MCF 10A (cell line): ENCODE data around the gene FBXL20. TPM values are rescaled to one million over a fixed set of nuclear protein-coding genes. Genes with fewer than 3 reads are reported as not detected.

ENCODE experiments used
- BruUV-seq: library from RNA; stranded (reverse); fragments of 400-500 nt; replicated peaks from 2 replicates; lab custom pipeline; 2021; lab: Mats Ljungman, UMichigan
- CTCF ChIA-PET: fragments of 300-600 bp; sonication (Branson Sonifier 250); formaldehyde crosslinking; extraction: SDS; loops from one replicate; lab custom pipeline; 2021; ENCODE audit warnings: antibody characterized with exemption, inconsistent platforms; lab: Yijun Ruan, JAX
- POLR2A ChIA-PET: fragments of 300-600, 350-650 bp; sonication (Branson Sonifier 250); formaldehyde crosslinking; extraction: SDS; loops from one replicate; lab custom pipeline; 2020; ENCODE audit warnings: antibody characterized with exemption, inconsistent platforms; lab: Yijun Ruan, JAX
- DNase-seq: peaks from one replicate; pipeline ENCODE4 v3.0.0-alpha.2; 2018; ENCODE audit not compliant: unreplicated experiment
- H3K27ac Mint-ChIP-seq: one replicate; pipeline ENCODE4 v1.8.0; 2022; ENCODE audit warnings: mild to moderate bottlenecking, low read depth, mixed read lengths; ENCODE audit not compliant: unreplicated experiment
- H3K27me3 Mint-ChIP-seq: one replicate; pipeline ENCODE4 v1.8.0; 2022; ENCODE audit warnings: mixed read lengths; ENCODE audit not compliant: insufficient read depth, unreplicated experiment
- H3K36me3 Mint-ChIP-seq: one replicate; pipeline ENCODE4 v1.8.0; 2022; ENCODE audit warnings: mild to moderate bottlenecking, moderate library complexity, mixed read lengths; ENCODE audit not compliant: insufficient read depth, unreplicated experiment
- H3K4me1 Mint-ChIP-seq: one replicate; pipeline ENCODE4 v1.8.0; 2022; ENCODE audit warnings: mixed read lengths; ENCODE audit not compliant: insufficient read depth, unreplicated experiment
- H3K4me3 Mint-ChIP-seq: one replicate; pipeline ENCODE4 v1.8.0; 2022; ENCODE audit warnings: mild to moderate bottlenecking, moderate library complexity, mixed read lengths; ENCODE audit not compliant: unreplicated experiment
- H3K9me3 Mint-ChIP-seq: one replicate; pipeline ENCODE4 v1.8.0; 2022; ENCODE audit warnings: mixed read lengths; ENCODE audit not compliant: unreplicated experiment
- intact Hi-C: fragments of 100-400 bp; cut with micrococcal nuclease; formaldehyde crosslinking; loops from 2 replicates; pipeline ENCODE4 v1.14.1; 2022
- total RNA-seq: library from RNA; stranded (reverse); gene quantifications from 2 replicates; pipeline ENCODE4 v1.2.3, GENCODE V29; 2022
- TF ChIP-seq, protein P1 (sequence below): fragments of 200-600 bp; IDR thresholded peaks from one replicate; pipeline ENCODE4 v1.8.0; 2022; ENCODE audit warnings: antibody characterized with exemption, mild to moderate bottlenecking; ENCODE audit not compliant: unreplicated experiment

The FBXL20 gene
- total RNA-seq, 1 experiment from 2014 or later = 13.4 TPM

DNA sequence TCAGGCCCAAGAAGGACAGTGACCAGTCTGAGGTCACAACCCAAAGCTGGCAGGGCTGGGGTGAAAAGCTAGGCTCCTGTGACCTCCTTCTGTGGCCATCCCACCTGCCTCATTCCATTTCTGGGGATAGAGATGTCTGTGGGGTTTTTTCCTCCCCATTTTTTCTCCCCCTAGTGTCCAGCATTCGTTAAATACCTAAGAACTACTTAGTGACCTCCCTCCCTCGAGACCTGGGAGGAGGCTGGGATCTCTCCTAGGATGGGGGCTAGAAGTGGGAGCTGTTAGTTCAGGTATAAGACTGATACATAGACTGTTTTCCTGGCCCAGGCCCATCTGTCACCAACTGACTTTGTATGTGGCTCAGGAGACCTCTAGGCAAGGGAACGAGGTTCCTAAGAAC lies 155.2 kb downstream of the FBXL20 start:
- no peak for DNase-seq
- Mint-ChIP-seq H3K4me1 (no peaks in the 10 kb centered on the region), H3K4me3 (no peak overlapping the region), H3K36me3 (peaks cover 12% of the 10 kb centered on the region), H3K27ac (no peak overlapping the region), H3K27me3 (no peaks in the 10 kb centered on the region), H3K9me3 (no peaks in the 10 kb centered on the region)
- intact Hi-C loops = no loop called here
- ChIA-PET POLR2A (interaction anchor here (3.6 kb wide), 1 partner anchor 39 kb away, joined by 75 read pairs; no protein-coding TSS in a partner anchor), CTCF (interaction anchor here (0.9 to 21.6 kb wide), 7 partner anchors 12 to 263 kb away, joined by 3 to 485 read pairs (median 12); partner anchors contain the start of gene RPL19)
- TF ChIP-seq, protein P1, sequence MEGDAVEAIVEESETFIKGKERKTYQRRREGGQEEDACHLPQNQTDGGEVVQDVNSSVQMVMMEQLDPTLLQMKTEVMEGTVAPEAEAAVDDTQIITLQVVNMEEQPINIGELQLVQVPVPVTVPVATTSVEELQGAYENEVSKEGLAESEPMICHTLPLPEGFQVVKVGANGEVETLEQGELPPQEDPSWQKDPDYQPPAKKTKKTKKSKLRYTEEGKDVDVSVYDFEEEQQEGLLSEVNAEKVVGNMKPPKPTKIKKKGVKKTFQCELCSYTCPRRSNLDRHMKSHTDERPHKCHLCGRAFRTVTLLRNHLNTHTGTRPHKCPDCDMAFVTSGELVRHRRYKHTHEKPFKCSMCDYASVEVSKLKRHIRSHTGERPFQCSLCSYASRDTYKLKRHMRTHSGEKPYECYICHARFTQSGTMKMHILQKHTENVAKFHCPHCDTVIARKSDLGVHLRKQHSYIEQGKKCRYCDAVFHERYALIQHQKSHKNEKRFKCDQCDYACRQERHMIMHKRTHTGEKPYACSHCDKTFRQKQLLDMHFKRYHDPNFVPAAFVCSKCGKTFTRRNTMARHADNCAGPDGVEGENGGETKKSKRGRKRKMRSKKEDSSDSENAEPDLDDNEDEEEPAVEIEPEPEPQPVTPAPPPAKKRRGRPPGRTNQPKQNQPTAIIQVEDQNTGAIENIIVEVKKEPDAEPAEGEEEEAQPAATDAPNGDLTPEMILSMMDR = no peak
- BruUV-seq = no TSS peak

DNA sequence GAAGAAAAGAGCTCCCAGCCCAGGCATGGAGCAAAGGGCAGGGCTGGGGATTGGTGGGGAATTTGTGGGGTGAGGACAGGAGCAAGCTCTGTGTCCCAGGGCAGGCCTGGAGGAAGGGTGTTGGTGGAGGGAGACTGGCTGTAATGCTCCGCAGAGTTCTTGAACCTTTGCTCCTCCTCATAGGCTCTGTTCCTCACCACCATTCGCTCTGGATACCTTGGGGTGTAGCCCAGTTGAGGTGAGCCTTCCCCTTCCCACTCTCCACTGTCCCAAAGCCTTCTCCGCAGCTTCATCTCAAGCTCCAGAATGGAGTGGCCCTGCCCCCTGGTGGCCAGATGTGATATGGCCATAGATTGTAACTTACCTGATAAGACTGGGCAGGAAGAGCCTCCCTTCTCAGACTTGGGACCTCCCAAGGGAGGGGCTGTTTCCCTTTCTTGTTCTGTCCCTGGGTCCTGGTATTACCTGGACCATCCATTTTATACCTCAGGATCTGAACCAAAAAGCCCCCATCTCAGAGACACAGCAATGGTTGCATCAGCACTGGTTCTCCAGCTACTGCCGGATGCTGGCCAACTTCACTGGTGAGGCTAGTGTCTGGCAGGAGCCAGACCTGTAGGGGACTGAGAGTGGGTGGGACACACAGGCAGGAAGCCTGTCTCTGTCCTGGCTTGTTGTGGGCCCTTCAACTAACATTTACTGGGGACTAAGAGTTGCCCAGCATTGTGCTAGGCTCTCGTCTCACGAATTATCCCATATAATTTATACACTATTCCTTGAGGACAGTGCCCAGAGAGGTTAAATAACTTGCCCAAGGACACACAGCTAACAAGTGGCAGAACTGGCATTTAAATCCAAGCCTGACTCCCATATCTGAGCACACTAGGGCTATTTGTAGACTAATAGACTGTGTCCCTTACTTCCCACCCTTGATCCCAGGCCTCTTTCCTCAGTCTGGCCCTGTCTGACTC lies 156.5 kb downstream of the FBXL20 start:
- no peak overlapping the region for H3K4me3 Mint-ChIP-seq
- no peaks in the 10 kb centered on the region for H3K27me3 Mint-ChIP-seq
- intact Hi-C loops = loop anchor here (1.0 to 5.0 kb wide), 3 partner anchors 38 to 263 kb away; no protein-coding TSS in a partner anchor
- no TSS peak for BruUV-seq
- H3K9me3 Mint-ChIP-seq = no peaks in the 10 kb centered on the region
- no peak overlapping the region for H3K27ac Mint-ChIP-seq
- TF ChIP-seq, protein P1 = peak; percentile 92
- peak; percentile 86 for DNase-seq
- CTCF ChIA-PET = interaction anchor here (0.6 to 21.6 kb wide), 25 partner anchors 8 to 262 kb away, joined by 3 to 485 read pairs (median 5); partner anchors contain the start of gene RPL19
- POLR2A ChIA-PET = interaction anchor here (0.6 to 3.6 kb wide), 14 partner anchors 13 to 328 kb away, joined by 3 to 75 read pairs (median 6); partner anchors contain the start of gene RPL19
- H3K36me3 Mint-ChIP-seq = peaks cover 6% of the 10 kb centered on the region
- no peaks in the 10 kb centered on the region for H3K4me1 Mint-ChIP-seq

DNA sequence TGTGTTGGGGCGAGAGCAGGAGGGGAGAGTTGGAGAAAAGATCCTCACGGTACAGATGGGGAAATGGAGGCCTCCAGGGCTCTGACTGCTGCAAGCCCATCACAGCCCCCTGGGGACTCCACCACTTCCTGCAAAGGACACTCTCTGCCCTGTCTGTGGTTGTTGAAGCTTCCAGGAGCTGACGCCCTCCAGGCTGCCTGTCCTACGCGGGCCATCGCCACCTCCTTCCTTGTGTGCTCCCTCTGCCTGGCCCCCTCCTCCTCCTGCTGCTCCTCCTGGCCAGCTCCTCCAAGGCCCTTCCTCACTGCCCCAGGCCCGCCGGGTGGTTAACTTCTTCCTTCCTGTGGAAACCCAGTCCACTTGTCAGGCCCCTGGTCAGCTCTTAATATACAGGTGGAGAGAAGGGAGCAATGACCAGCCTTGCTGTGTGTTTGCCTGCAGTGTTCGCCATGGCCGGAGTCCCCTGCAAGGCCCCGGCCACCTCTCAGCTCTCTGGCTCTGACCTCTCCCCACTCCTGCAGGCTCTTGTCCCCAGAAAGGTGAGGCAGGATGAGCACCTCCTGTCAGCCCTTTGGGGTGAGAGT lies 157.3 kb downstream of the FBXL20 start:
- BruUV-seq = no TSS peak
- intact Hi-C loops = loop anchor here (1.0 to 5.0 kb wide), 3 partner anchors 37 to 262 kb away; no protein-coding TSS in a partner anchor
- TF ChIP-seq, protein P1 = no peak
- POLR2A ChIA-PET = interaction anchor here (0.6 to 3.6 kb wide), 12 partner anchors 13 to 328 kb away, joined by 3 to 75 read pairs (median 6); partner anchors contain the start of gene RPL19
- no peaks in the 10 kb centered on the region for H3K27me3 Mint-ChIP-seq
- DNase-seq = no peak
- no peaks in the 10 kb centered on the region for H3K4me1 Mint-ChIP-seq
- CTCF ChIA-PET = interaction anchor here (0.6 to 21.6 kb wide), 21 partner anchors 9 to 261 kb away, joined by 3 to 485 read pairs (median 5); partner anchors contain the start of gene RPL19
- H3K36me3 Mint-ChIP-seq = peaks cover 6% of the 10 kb centered on the region
- H3K9me3 Mint-ChIP-seq = no peaks in the 10 kb centered on the region
- H3K27ac Mint-ChIP-seq = no peak overlapping the region
- H3K4me3 Mint-ChIP-seq = no peak overlapping the region
